Thoracic aorta (tissue), 2 donors: ENCODE results near the gene PIEZO1. TPM values are rescaled to one million over a fixed set of nuclear protein-coding genes. Genes with fewer than 3 reads are reported as not detected.

Experiments used
- ATAC-seq: fragments of 150-250 bp; one replicate; pipeline ENCODE4 v1.8.0; 2017; ENCODE audit warnings: low read depth; ENCODE audit not compliant: insufficient number of reproducible peaks, low FRiP score
- DNase-seq: peaks from one replicate; pipeline ENCODE4 v3.0.0-alpha.2; 2020; ENCODE audit warnings: low spot score
- H3K27ac ChIP-seq, 2 donors: fragments of 200-600 bp; sonication (generic); 1 replicate in 1 of 2; 2 replicates in 1 of 2; pipeline ENCODE4 v1.5.1; 2016; ENCODE audit warnings: mild to moderate bottlenecking in 2 of 2, moderate library complexity in 2 of 2
- H3K27me3 ChIP-seq: fragments of 200-600 bp; sonication (generic); replicated peaks from 2 replicates; pipeline ENCODE4 v1.6.0; 2016; ENCODE audit warnings: mild to moderate bottlenecking; ENCODE audit not compliant: insufficient read depth
- H3K36me3 ChIP-seq: fragments of 200-600 bp; sonication (generic); one replicate; pipeline ENCODE4 v1.5.1; 2016
- H3K4me1 ChIP-seq, 2 donors: fragments of 200-600 bp; sonication (generic); 1 replicate in 1 of 2; 2 replicates in 1 of 2; pipeline versions ENCODE4 v1.5.1 to v1.6.0; 2016; ENCODE audit warnings: low read depth in 2 of 2, mild to moderate bottlenecking in 1 of 2; ENCODE audit not compliant: control insufficient read depth in 1 of 2
- H3K4me3 ChIP-seq: fragments of 200-600 bp; sonication (generic); 2 replicates; pipeline ENCODE4 v1.5.1; 2016; ENCODE audit warnings: mild to moderate bottlenecking
- H3K9me3 ChIP-seq: fragments of 200-600 bp; sonication (generic); 2 replicates; pipeline ENCODE4 v1.5.1; 2016
- total RNA-seq, 2 donors: library from RNA; depleted of rRNA; stranded (reverse); fragments of >200 nt; gene quantifications; one replicate each; pipeline versions ENCODE4 v1.1.0 to v1.2.3, GENCODE V29; 2016
- TF ChIP-seq, protein P1 (sequence below): fragments of 200-600 bp; sonication (generic); IDR thresholded peaks from one replicate; pipeline ENCODE4 v1.5.1; 2019; ENCODE audit warnings: antibody characterized with exemption

PIEZO1 gene
- total RNA-seq, 2 donors from 2014 or later: 108 to 179 TPM

- Histone ChIP-seq H3K27ac (no peak overlapping the region), H3K4me1 (peaks cover 11 to 41% of the 10 kb centered on the region in 2 donors), H3K27me3 (no peaks in the 10 kb centered on the region), H3K4me3 (no peak overlapping the region), H3K36me3 (peaks cover 11% of the 10 kb centered on the region), H3K9me3 (no peaks in the 10 kb centered on the region)
- TF ChIP-seq, protein P1, sequence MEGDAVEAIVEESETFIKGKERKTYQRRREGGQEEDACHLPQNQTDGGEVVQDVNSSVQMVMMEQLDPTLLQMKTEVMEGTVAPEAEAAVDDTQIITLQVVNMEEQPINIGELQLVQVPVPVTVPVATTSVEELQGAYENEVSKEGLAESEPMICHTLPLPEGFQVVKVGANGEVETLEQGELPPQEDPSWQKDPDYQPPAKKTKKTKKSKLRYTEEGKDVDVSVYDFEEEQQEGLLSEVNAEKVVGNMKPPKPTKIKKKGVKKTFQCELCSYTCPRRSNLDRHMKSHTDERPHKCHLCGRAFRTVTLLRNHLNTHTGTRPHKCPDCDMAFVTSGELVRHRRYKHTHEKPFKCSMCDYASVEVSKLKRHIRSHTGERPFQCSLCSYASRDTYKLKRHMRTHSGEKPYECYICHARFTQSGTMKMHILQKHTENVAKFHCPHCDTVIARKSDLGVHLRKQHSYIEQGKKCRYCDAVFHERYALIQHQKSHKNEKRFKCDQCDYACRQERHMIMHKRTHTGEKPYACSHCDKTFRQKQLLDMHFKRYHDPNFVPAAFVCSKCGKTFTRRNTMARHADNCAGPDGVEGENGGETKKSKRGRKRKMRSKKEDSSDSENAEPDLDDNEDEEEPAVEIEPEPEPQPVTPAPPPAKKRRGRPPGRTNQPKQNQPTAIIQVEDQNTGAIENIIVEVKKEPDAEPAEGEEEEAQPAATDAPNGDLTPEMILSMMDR: no peak
- DNase-seq (no peak), ATAC-seq (no peak)
Measured at GRCh38 chr16:88807626-88808453, 22.8 kb upstream of the PIEZO1 start.

DNA sequence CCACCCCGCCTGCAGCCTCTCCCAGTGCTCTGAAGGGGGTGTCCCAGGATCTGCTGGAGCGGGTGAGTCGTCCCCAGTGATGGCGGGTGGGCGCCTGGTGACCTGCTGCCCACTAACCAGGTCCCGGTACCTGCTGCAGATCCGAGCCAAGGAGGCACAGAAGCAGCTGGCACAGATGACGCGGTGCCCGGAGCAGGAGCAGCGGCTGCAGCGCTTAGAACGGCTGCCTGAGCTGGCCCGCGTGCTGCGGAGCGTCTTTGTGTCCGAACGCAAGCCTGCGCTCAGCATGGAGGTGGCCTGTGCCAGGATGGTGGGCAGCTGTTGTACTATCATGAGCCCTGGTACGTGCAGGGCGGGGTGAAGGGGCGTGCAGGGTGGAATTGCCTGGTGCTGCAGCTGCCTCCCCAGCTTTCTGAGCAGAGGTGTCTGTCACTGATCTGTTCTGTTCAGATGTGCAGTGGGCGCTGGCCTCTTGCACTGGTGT lies 22.2 kb upstream of the PIEZO1 start:
- TF ChIP-seq, protein P1: no peak
- ATAC-seq (no peak), DNase-seq (no peak)
- no peak overlapping the region for H3K27ac ChIP-seq
- no peaks in the 10 kb centered on the region for H3K27me3 ChIP-seq
- no peak overlapping the region for H3K4me3 ChIP-seq
- H3K36me3 ChIP-seq: peaks cover 11% of the 10 kb centered on the region
- H3K9me3 ChIP-seq: no peaks in the 10 kb centered on the region
- peaks cover 11 to 41% of the 10 kb centered on the region in 2 donors for H3K4me1 ChIP-seq

GRCh38 chr16:88806491-88807111 lies 21.6 kb upstream of the PIEZO1 start:
- no peak for DNase-seq
- H3K9me3 ChIP-seq: no peaks in the 10 kb centered on the region
- no peak overlapping the region for H3K4me3 ChIP-seq
- no peak overlapping the region for H3K27ac ChIP-seq
- H3K36me3 ChIP-seq: peaks cover 11% of the 10 kb centered on the region
- TF ChIP-seq, protein P1: no peak
- H3K4me1 ChIP-seq: peaks cover 11 to 41% of the 10 kb centered on the region in 2 donors
- ATAC-seq: no peak
- H3K27me3 ChIP-seq: no peaks in the 10 kb centered on the region

DNA sequence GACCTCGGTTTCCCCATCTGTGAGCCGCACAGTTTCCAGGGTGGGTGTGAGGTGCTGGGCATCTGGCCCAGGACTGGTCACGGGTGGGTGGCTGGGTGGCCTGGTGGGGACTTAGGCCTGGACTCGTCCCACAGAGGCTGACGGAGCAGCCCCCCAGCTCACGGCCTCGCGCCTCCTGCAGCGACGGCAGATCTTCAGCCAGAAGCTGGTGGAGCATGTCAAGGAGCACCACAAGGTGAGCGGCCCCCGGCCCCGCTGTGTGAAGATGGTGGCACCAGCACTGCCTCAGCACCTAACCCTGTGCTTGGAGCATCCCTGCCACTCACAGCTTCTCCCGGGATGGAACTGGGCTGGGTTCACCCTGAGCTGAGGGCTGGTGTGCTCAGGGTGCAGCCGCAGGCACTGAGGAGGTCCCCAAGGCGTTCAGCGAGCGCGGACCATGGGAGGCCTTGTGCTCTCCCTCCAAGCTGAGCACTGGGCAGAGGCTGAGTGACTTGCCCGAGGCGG lies 20.9 kb upstream of the PIEZO1 start:
- Histone ChIP-seq H3K9me3 (no peaks in the 10 kb centered on the region), H3K4me1 (peaks cover 11 to 39% of the 10 kb centered on the region in 2 donors), H3K4me3 (no peak overlapping the region), H3K27ac (no peak overlapping the region), H3K36me3 (peaks cover 11% of the 10 kb centered on the region), H3K27me3 (no peaks in the 10 kb centered on the region)
- DNase-seq: no peak
- ATAC-seq: no peak
- TF ChIP-seq, protein P1: no peak

GRCh38 chr16:88805340-88805715 lies 20.3 kb upstream of the PIEZO1 start:
- Histone ChIP-seq H3K4me1 (peaks cover 6 to 33% of the 10 kb centered on the region in 2 donors), H3K4me3 (no peak overlapping the region), H3K9me3 (no peaks in the 10 kb centered on the region), H3K36me3 (peaks cover 11% of the 10 kb centered on the region), H3K27me3 (no peaks in the 10 kb centered on the region), H3K27ac (no peak overlapping the region)
- DNase-seq (no peak), ATAC-seq (no peak)
- TF ChIP-seq, protein P1: no peak
